ENCODE measurements around the gene HNRNPC. TPM values are rescaled to one million over a fixed set of nuclear protein-coding genes. Genes with fewer than 3 reads are reported as not detected.

The HNRNPC gene
- total and polyA plus RNA-seq, 2 of the 8 experiments (the other 6 are each of a cell fraction or from before 2014, with no cell fraction given): 781 to 1,207 TPM

DNA sequence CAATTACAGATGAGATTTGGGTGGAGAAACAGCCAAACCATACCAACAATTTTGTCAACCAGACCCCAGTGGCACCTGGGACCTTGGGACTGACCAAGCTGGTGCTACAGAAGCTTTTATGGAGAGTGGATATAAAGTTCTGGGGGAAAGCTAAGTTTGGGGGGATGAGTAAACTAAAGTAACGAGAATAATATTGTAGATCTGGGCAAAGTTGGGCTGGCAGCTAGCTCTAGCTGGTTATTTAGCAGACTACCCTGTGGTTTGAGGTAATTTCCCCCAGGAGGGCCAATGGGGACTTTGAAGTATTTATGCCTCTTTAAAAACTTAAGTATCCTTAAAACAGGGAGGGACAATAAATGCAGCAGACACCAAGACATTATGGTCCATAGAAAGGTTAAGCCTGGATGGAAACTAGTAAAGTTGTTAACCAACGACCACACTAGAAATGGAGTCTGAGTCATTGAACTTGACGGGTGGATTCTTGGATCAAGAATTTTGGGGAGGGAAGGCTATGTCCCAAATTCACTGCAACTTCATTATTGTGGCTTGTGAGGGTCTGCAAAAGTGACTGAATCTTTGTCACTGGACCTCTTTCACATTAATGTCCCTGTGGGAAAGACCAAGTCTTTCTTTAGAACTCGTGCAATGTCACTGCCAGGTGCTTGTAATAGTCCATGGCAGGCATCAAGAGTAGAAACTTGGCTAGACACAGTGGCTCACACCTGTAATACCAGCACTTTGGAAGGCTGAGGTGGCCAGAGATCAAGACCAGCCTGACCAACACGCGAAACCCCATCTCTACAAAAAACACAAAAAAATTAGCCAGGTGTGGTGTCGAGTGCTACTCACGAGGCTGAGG is 64.8 kb downstream of the HNRNPC start:
- H3K79me2 ChIP-seq (ENCODE audit: control insufficient read depth in 1 of 2, insufficient read depth in 2 of 2, low read length in 2 of 2): no peaks in the 10 kb centered on the region
- H2BK15ac ChIP-seq (ENCODE audit: low read length): no peak overlapping the region
- no peak overlapping the region for H3K4ac ChIP-seq (replicated peaks; ENCODE audit: insufficient read length, low read depth, low read length)
- no peak overlapping the region for H3K56ac ChIP-seq (replicated peaks; ENCODE audit: insufficient read length, low read depth, low read length)
- H3K9ac ChIP-seq (replicated peaks in 1 of 4; ENCODE audit: extremely low read depth in 1 of 4, low read depth in 3 of 4, low read length in 3 of 4): no peak overlapping the region
- H4K8ac ChIP-seq (ENCODE audit: extremely low read depth, insufficient read depth, low read length): no peak overlapping the region
- no peak overlapping the region for H4K5ac ChIP-seq (ENCODE audit: insufficient read length, low read depth, low read length)
- H3K36me3 ChIP-seq (ENCODE audit: control insufficient read depth in 2 of 4, insufficient read depth in 4 of 4, low read length in 3 of 4): peaks cover 6 to 35% (median 20%) of the 10 kb centered on the region in 4 experiments; a peak in 7 of 8 replicates
- CTCF ChIA-PET (ENCODE audit: partially characterized antibody): no interaction called here
- FAIRE-seq: no peak
- H2BK5ac ChIP-seq (ENCODE audit: low read depth, low read length): no peak overlapping the region
- POLR2A ChIA-PET (ENCODE audit: partially characterized antibody): interaction anchor here (1.0 to 7.6 kb wide), 18 partner anchors 7 to 547 kb away, joined by 3 to 101 read pairs (median 4); partner anchors contain the start of genes ARHGEF40 and HNRNPC
- peaks cover 4 to 6% of the 10 kb centered on the region in 2 experiments for H4K20me1 ChIP-seq (replicated peaks in 1 of 2; ENCODE audit: control insufficient read depth in 1 of 2, insufficient read depth in 2 of 2, low read length in 2 of 2)
- H3K4me1 ChIP-seq (replicated peaks in 1 of 4; ENCODE audit: control insufficient read depth in 3 of 4, insufficient read depth in 4 of 4, low read length in 3 of 4): peaks cover 0 to 9% (median 2%) of the 10 kb centered on the region in 4 experiments; a peak in 5 of 7 replicates
- H3K27ac ChIP-seq (ENCODE audit: low read depth, low read length): no peak overlapping the region
- no peak overlapping the region for H3K4me2 ChIP-seq (ENCODE audit: insufficient read depth in 1 of 2, low read depth in 2 of 2, low read length in 2 of 2)
- 0 out of 2 replicates have a peak, but pooled peaks cover 3% of the 10 kb centered on the region for H3K79me1 ChIP-seq (ENCODE audit: low read depth, low read length)
- no peaks in the 10 kb centered on the region for H3K9me3 ChIP-seq (ENCODE audit: insufficient read depth in 2 of 2, low read depth in 1 of 2, low read length in 1 of 2)
- no peak overlapping the region for H3K18ac ChIP-seq (ENCODE audit: extremely low read depth, low read length)
- no peak overlapping the region for H2BK20ac ChIP-seq (ENCODE audit: low read length)
- H3K23ac ChIP-seq (ENCODE audit: insufficient read length): no peak overlapping the region
- no peak overlapping the region for H2AK5ac ChIP-seq (ENCODE audit: low read depth, low read length)
- no peak overlapping the region for H3K14ac ChIP-seq (ENCODE audit: insufficient read length)
- H2AFZ ChIP-seq (ENCODE audit: low read length): no peak overlapping the region
- no peak for DNase-seq (ENCODE audit: low read depth in 1 of 2, low spot score in 2 of 2)
- H3K23me2 ChIP-seq (ENCODE audit: low read depth, low read length): no peaks in the 10 kb centered on the region
- H2BK120ac ChIP-seq (replicated peaks; ENCODE audit: low read depth, low read length): no peak overlapping the region
- WGBS, 2 experiments (ENCODE audit: extremely low coverage in 1 of 2, insufficient coverage in 1 of 2, insufficient read length in 1 of 2, insufficient replicate concordance in 2 of 2, low coverage in 1 of 2, low lambda C conversion rate in 2 of 2, missing lambda C conversion rate in 1 of 2): 86% methylated on average over 8 of the region's 8 CpGs; no CpG with 5 or more reads in 1 of the 2 experiments
- H3K27me3 ChIP-seq (replicated peaks in 1 of 4; ENCODE audit: control insufficient read depth in 3 of 4, extremely low read depth in 1 of 4, insufficient read depth in 3 of 4, low read length in 3 of 4): no peaks in the 10 kb centered on the region
- no peak overlapping the region for H4K91ac ChIP-seq (replicated peaks; ENCODE audit: insufficient read length, low read length)
- H3K4me3 ChIP-seq (ENCODE audit: extremely low read depth in 1 of 4, insufficient read depth in 2 of 4, low read depth in 3 of 4, low read length in 4 of 4): no peak overlapping the region
- no peak overlapping the region for H2BK12ac ChIP-seq (ENCODE audit: low read depth, low read length)

Data from H1 (cell line).